AG09319 (cell line): ENCODE results near the gene GRIA3.

Source experiments
- DNase-seq: peaks from one replicate; pipeline ENCODE4 v3.0.0-alpha.2; 2010; ENCODE audit warnings: low read depth; ENCODE audit errors: extremely low read depth
- CTCF ChIP-seq: IDR thresholded peaks from 2 replicates; pipeline ENCODE4 v1.5.1; 2011; ENCODE audit warnings: low read depth, mild to moderate bottlenecking, inconsistent platforms, low read length, moderate library complexity

The GRIA3 gene

GRCh38 chrX:123450222-123450621 lies 266.1 kb downstream of the GRIA3 start:
- DNase-seq = no peak
- TF ChIP-seq CTCF = peak; percentile 19

DNA sequence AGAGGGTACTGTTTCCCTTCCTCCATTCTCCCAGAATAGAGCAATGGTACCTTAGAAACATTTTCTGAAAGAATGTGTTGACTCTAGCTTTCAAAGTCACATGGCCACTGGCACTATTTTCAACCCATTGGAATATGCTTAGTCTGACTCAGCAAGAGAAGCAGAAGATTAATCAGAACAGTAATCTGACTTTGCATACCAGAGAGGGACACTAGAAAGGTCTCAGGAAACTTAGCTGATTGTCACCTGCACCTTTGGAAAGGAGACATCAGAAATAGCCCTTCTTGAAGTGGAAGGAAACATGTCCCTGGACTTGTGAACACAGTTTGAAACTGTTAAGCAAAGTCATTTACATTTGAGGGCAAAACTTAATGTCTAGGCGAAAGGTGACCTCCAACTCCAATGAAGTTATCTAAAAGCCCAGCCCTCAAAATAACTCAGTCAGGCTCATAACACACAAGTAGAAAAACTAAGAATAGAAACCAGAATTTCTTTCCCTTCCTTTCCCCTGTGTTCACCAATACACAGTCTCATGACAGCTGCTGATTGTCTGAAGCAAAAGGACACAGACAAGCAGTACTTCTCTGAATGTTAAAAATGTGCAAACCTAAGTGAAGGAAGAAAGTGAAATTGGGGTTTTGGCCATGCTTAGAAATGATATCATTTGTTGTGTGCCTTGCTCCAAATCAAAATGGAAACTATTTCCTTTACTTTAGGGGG lies 270.8 kb downstream of the GRIA3 start:
- TF ChIP-seq CTCF = no peak
- DNase-seq = no peak

GRCh38 chrX:123455693-123456092 lies 271.6 kb downstream of the GRIA3 start:
- no peak for TF ChIP-seq CTCF

GRCh38 chrX:123464709-123465108 lies 280.6 kb downstream of the GRIA3 start:
- TF ChIP-seq CTCF = no peak
- DNase-seq = no peak

More at GRCh38 chrX:123455693-123456092, 271.6 kb downstream of the GRIA3 start:
- DNase-seq = no peak

DNA sequence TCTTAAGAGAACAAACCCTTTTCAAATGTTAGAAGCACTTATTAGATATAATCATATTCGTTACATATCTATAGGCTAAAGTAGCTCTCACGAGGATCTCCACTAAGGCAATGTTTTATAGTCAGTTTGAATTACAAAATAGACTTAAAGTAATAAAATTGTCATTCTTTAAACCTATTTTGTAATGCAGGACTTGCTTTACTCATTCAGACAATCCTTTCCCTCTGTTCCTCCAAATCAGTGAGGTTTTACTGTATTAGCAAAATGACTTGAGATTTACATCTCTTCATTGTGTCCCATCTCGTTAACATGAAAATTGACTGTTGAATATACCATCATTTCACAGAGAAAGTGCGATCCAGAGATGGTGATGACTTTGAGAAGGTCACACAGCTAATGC lies 284.4 kb downstream of the GRIA3 start:
- no peak for TF ChIP-seq CTCF
- DNase-seq = no peak

- DNase-seq = no peak
Observed at GRCh38 chrX:123475068-123475724, 291.1 kb downstream of the GRIA3 start.

More at GRCh38 chrX:123475068-123475724, 291.1 kb downstream of the GRIA3 start:
- no peak for TF ChIP-seq CTCF
